ENCODE results near the gene NFATC3.

The NFATC3 gene

DNA sequence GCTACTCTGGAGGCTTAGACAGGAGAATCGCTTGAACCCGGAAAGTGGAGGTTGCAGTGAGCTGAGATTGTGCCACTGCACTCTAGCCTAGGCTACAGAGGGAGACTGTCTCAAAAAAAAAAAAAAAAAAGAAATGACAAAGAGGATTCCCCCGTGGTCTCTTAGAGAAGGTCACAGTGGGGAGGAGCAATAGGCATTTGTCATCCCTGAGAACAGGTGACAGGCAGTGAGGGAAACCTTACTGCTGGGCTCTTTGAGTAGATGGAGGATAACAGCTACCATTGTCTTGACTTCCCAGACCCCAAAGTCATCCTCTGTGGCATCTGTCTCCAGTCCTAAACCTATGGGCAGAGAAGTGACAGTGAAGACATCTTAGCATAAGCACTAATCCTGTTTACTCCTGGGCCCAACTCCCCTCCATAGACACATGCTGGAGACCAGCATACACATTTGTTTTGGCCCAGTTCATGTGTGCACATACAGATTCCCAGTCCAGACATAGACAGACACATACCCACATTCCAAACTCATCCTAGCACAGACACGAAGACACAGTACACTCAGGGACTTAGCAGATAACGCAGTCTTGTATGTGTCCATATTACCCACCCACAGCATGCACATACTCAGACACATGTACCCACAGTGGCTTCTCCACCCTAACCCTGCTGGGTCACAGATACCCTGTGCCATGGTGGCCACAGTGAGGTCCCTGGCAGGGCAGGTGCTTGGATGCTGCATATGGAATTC is 148.1 kb downstream of the NFATC3 start:
- no peak for DNase-seq

- DNase-seq = no peak
These were observed 148.6 kb downstream of the NFATC3 start for GRCh38 chr16:68233835-68234187.

- no peak for DNase-seq
These were observed 149.3 kb downstream of the NFATC3 start for GRCh38 chr16:68234188-68235107.

DNA sequence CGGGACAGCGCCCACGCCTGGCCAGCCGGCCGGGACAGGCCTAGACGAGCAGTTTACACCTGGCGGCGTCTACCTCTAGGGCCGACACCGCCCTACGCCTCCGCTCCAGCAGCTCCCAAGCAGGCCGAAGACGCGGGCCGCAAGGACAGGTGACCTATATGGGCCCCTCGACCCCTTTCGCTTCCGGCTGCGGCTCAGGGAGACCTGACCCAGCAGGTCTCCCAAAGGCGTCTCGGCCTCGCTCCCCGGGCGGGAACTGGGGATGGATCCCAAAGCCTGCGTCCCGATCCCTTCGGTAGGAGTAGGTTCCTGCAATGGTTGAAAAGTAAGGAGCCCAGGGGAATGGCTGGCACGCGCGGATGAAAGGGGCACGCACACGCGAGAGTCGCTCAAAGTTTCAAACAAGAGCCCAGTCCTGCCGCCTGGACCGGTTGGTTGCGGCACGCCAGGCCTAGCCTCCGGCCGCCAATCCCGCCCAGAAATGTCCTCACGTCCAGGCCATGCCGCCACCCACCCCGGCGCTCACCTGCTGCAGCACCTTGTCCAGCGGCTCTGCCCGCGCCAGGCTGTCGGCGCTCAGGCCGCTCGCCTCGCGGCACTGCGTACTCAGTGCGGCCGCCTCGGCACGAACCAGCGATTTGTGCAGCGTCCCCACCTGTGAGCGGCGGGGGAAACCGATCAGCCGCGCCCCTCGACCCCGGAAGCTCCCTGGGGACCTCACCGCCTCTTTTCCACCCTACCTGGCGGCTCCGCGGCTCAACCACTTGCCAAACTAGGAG is 150.1 kb downstream of the NFATC3 start:
- no peak for DNase-seq

GRCh38 chr16:68235887-68236136 is 150.6 kb downstream of the NFATC3 start, which contains the start of gene ESRP2:
TSS of gene ESRP2 (minus strand) at chr16:68236127. CDS start at chr16:68236045, 82 bp downstream.
- no peak for DNase-seq

- no peak for DNase-seq
These were observed 151.1 kb downstream of the NFATC3 start for GRCh38 chr16:68236137-68236825.

DNA sequence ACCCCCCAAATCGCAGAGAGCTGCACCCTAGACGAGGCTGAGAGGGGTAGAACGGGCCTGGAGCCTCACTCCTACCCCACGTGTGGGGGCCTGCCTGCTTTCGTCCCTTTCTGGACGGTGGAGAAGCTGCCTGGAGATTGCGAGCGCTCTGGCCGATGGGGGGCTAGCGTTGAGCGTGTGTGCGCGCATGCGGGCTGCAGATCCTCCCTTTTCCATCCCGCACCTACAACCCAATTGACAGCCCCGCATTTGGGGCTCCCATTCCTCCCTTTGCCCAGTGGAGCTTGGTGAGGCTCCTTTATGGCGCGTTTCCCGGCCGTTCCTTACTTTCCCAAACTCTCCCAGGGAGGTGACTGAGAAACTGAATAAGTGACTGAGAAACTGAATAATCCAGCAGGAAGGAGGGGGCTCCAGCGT is 151.7 kb downstream of the NFATC3 start:
- DNase-seq = no peak

GRCh38 chr16:68237243-68238028 is 152.3 kb downstream of the NFATC3 start:
- DNase-seq = peak; percentile 92

DNA sequence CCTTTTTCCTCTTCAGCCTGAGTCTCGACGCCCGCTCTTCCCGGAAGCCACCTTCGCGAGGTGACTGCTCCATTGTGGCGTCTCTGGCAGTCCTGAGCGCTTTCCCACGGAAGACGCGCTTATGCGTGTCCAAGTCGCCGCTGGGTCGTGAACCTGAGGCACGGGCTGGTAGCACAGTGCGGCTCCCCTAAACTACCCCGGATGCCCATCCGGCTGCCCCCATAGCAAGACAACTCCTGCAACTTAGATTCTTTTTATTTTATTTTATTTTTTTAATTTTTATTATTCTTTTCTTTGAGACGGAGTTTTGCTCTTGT is 152.8 kb downstream of the NFATC3 start:
- no peak for DNase-seq

- DNase-seq = no peak
These were observed 156.9 kb downstream of the NFATC3 start for GRCh38 chr16:68242085-68242484.

DNA sequence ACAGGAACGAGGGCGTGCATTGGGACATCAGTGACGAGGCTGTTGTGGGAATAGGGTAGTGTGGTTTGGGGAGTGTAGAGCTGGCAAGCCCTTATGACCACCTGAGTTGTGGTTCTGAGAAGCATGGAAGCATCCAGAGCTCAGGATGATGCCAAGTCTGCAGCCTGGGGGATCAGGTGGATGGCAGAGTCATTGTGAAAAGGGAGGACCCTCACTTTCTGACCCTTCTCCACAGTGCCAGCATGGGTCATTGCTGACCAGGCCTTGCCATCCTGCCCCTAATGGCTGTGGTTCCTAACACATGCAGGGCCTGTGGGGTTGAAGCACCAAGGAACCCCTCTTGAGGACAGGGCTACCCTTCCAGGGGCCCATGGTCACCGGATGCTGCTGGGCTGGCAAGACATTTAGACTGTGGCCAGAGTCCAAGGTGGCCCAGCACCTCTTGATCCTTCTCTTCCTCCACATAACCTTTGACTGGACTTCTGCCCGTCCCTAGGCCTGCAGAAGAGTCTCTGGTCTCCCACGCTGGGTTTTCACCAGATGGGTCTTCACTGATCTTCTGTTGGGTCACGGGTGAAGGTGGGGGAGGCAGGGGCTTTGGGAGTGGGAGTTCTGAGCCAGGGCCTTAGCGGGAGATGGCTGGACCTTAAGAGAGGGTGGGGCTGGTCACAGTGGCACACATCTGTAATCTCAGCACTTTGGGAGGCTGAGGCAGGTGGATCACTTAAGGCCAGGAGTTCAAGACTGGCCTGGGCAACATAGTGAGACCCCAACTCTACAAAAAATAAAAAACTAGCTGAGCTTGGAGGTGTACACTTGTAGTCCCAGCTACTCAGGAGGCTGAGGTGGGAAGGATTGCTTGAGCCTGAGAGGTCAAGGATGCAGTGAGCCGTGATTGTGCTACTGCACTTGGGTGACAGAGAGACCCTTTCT is 158.0 kb downstream of the NFATC3 start:
- DNase-seq = no peak

- no peak for DNase-seq
These were observed 159.3 kb downstream of the NFATC3 start for GRCh38 chr16:68244481-68244902.

GRCh38 chr16:68244903-68245853 is 160.0 kb downstream of the NFATC3 start, which contains the start of gene PLA2G15:
TSS of gene PLA2G15 (plus strand) at chr16:68245373. CDS start at chr16:68245427, 54 bp downstream.
- DNase-seq = peak; percentile 96

GRCh38 chr16:68246121-68246520 is 161.0 kb downstream of the NFATC3 start:
- no peak for DNase-seq

DNA sequence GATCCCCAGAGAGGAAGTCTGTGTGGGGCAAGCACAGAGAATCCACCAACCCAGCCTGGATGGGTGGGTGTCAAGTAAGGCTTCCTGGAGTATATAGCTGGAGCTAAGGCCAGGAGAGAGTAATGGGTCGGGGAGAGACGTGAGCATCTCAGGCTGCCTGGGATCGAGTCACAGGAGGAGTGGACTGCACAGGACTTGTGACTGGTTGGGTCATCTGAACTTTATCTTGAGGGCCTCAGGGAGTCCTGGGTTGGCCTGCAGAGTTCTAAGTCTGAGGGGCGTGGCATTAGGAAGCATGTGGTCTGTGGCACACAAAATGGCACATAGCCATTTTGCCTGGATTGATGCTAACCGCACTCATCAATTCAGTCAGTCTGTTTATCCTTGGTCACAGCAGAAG is 161.5 kb downstream of the NFATC3 start:
- DNase-seq = no peak

GRCh38 chr16:68247400-68247799 is 162.2 kb downstream of the NFATC3 start:
- DNase-seq = no peak

DNA sequence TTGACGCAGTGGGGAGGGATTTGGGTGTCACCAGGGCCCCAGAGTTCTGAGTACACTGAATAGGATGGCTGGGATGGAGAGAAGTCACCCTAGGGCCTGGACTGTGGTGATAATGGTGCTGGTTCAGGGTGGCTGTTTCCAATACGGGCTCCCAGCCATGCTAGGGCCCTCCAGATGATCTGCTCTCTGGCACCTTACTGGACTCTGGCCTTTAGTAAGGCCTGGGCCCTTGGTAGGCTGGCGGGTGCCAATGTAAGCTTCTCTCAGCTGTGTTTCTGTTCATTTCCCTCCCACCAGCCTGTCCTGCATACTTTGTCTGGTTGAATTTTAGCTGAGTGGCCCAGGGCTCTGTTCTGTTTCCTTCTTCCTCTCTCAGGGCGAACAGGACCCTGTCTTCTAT is 162.8 kb downstream of the NFATC3 start:
- no peak for DNase-seq

DNA sequence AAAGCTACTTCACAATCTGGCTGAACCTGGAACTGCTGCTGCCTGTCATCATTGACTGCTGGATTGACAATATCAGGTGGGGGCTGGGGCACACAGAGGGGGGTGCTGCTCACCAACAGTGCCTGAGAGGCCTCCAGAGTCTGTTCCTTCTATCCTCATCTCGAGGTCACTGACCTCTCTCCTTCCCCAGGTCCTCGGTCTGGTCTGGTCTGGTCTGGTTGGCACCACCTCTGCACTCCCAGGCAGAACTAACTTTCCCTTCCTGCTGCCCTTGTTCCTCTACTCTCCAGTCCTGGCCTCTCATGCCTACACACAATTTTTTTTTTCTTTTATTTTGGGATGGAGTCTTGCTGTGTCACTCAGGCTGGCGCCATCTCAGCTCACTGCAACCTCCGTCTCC is 164.2 kb downstream of the NFATC3 start:
- DNase-seq = no peak

- no peak for DNase-seq
These were observed 165.8 kb downstream of the NFATC3 start for GRCh38 chr16:68250951-68251350.

GRCh38 chr16:68251832-68252231 is 166.7 kb downstream of the NFATC3 start:
- DNase-seq = no peak
